Lower leg skin (tissue), 3 donors: ENCODE data around the gene COL8A1.

Experiments
- POLR2A ChIP-seq, 2 donors: fragments of 450-650 bp; IDR thresholded peaks; one replicate each; pipeline ENCODE4 v1.6.1; 2016 to 2017; ENCODE audit warnings: antibody characterized with exemption in 2 of 2, mild to moderate bottlenecking in 1 of 2, moderate library complexity in 1 of 2
- TF ChIP-seq, protein P1 (sequence below), 3 donors: fragments of 450-650 bp; IDR thresholded peaks; one replicate each; pipeline ENCODE4 v1.5.1; 2016; ENCODE audit warnings: antibody characterized with exemption in 3 of 3, mild to moderate bottlenecking in 3 of 3, moderate library complexity in 2 of 3

DNA sequence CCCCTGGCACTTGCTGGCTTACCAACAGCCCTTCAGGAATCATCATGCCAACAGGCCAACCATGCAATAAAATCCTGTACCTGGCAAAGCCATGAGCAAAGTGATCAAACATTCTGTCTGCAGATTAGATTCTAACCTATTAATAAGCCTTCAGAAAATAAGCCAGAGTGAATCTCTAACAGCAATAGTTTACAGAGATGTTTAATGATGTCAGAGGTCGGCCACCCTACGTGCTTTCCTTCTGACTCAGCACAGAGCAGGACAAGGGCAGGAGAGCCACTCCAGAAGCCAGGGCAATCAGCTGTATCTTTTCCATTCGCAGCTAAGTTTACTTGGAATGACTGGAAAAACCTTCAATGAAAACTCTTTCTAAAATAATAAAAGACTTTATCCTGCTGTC, 13.1 kb downstream of the COL8A1 start:
- TF ChIP-seq, protein P1, sequence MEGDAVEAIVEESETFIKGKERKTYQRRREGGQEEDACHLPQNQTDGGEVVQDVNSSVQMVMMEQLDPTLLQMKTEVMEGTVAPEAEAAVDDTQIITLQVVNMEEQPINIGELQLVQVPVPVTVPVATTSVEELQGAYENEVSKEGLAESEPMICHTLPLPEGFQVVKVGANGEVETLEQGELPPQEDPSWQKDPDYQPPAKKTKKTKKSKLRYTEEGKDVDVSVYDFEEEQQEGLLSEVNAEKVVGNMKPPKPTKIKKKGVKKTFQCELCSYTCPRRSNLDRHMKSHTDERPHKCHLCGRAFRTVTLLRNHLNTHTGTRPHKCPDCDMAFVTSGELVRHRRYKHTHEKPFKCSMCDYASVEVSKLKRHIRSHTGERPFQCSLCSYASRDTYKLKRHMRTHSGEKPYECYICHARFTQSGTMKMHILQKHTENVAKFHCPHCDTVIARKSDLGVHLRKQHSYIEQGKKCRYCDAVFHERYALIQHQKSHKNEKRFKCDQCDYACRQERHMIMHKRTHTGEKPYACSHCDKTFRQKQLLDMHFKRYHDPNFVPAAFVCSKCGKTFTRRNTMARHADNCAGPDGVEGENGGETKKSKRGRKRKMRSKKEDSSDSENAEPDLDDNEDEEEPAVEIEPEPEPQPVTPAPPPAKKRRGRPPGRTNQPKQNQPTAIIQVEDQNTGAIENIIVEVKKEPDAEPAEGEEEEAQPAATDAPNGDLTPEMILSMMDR (IDR thresholded peaks at IDR 0.05): no peak
- TF ChIP-seq POLR2A (IDR thresholded peaks at IDR 0.05): no peak
